Brain microvascular endothelial cell (primary cell): ENCODE data around the gene MYO1A.
"Not testable (repeated sequence)": the region's sequence is repeated elsewhere in the genome, so short reads cannot be mapped to it uniquely, and the experiment has no call there.

Experiments
- DNase-seq: peaks from one replicate; pipeline ENCODE4 v3.0.0-alpha.2; 2020
- H3K27ac ChIP-seq: fragments of 250-450 bp; sonication (Bioruptor Pico); 2 replicates; pipeline ENCODE4 v1.5.1; 2020; ENCODE audit warnings: mild to moderate bottlenecking, moderate library complexity
- H3K27me3 ChIP-seq: fragments of 250-450 bp; sonication (Bioruptor Pico); replicated peaks from 2 replicates; pipeline ENCODE4 v1.5.1; 2020; ENCODE audit warnings: mild to moderate bottlenecking
- H3K36me3 ChIP-seq: fragments of 250-450 bp; sonication (Bioruptor Pico); replicated peaks from 2 replicates; pipeline ENCODE4 v1.5.1; 2020; ENCODE audit warnings: mild to moderate bottlenecking
- H3K4me3 ChIP-seq: 2 replicates; pipeline ENCODE4 v1.5.1; 2011; ENCODE audit warnings: low read depth, mild to moderate bottlenecking, control low read depth, low read length, moderate library complexity
- CTCF ChIP-seq: IDR thresholded peaks from 2 replicates; pipeline ENCODE4 v1.5.1; 2011; ENCODE audit warnings: low read depth, mild to moderate bottlenecking, moderate library complexity, low read length, control low read depth, inconsistent platforms; ENCODE audit errors: missing control alignments
- in situ Hi-C: cut with HindIII; loops from 2 replicates; pipeline ENCODE4 v1.10.0; 2017; ENCODE audit warnings: low sequenced_read_pairs, low pct_ligation_motif_present

The MYO1A gene

GRCh38 chr12:56987551-56988053 lies 62.3 kb downstream of the MYO1A start:
- peak; percentile 57 for DNase-seq
- peak; percentile 99 for TF ChIP-seq CTCF
- Histone ChIP-seq H3K4me3 (no peak overlapping the region), H3K27me3 (no peaks in the 10 kb centered on the region), H3K36me3 (no peaks in the 10 kb centered on the region), H3K27ac (no peak overlapping the region)
- in situ Hi-C loops: loop anchor here (25.0 kb wide), 1 partner anchor 225 kb away; the partner anchor contains the start of genes HSD17B6 and PRIM1

GRCh38 chr12:56987011-56987410 lies 62.9 kb downstream of the MYO1A start:
- in situ Hi-C loops: loop anchor here (25.0 kb wide), 1 partner anchor 225 kb away; the partner anchor contains the start of genes HSD17B6 and PRIM1

GRCh38 chr12:56985714-56986113 lies 64.2 kb downstream of the MYO1A start:
- DNase-seq: peak; percentile 29
- not testable (repeated sequence) for H3K27ac ChIP-seq, H3K36me3 ChIP-seq, H3K27me3 ChIP-seq, H3K4me3 ChIP-seq
- in situ Hi-C loops: loop anchor here (25.0 kb wide), 1 partner anchor 223 kb away; the partner anchor contains the start of genes HSD17B6 and PRIM1

More at GRCh38 chr12:56987011-56987410, 62.9 kb downstream of the MYO1A start:
- H3K27me3 ChIP-seq: no peaks in the 10 kb centered on the region
- H3K4me3 ChIP-seq: no peak overlapping the region
- no peaks in the 10 kb centered on the region for H3K36me3 ChIP-seq
- H3K27ac ChIP-seq: no peak overlapping the region
- no peak for TF ChIP-seq CTCF
- no peak for DNase-seq

- Histone ChIP-seq H3K36me3 (no peaks in the 10 kb centered on the region), H3K27ac (no peak overlapping the region), H3K27me3 (no peaks in the 10 kb centered on the region), H3K4me3 (no peak overlapping the region)
- DNase-seq: no peak
- no peak for TF ChIP-seq CTCF
- in situ Hi-C loops: loop anchor here (25.0 kb wide), 1 partner anchor 221 kb away; the partner anchor contains the start of genes HSD17B6 and PRIM1
These were observed 66.5 kb downstream of the MYO1A start for GRCh38 chr12:56983386-56983785.

GRCh38 chr12:56982578-56983236 lies 67.2 kb downstream of the MYO1A start:
- H3K36me3 ChIP-seq, DNase-seq, H3K4me3 ChIP-seq, H3K27me3 ChIP-seq, H3K27ac ChIP-seq: not testable (repeated sequence)
- in situ Hi-C loops: loop anchor here (25.0 kb wide), 1 partner anchor 220 kb away; the partner anchor contains the start of genes HSD17B6 and PRIM1

GRCh38 chr12:56980941-56981530 lies 68.9 kb downstream of the MYO1A start:
- no peaks in the 10 kb centered on the region for H3K36me3 ChIP-seq
- DNase-seq: no peak
- no peaks in the 10 kb centered on the region for H3K27me3 ChIP-seq
- in situ Hi-C loops: loop anchor here (25.0 kb wide), 1 partner anchor 219 kb away; the partner anchor contains the start of genes HSD17B6 and PRIM1
- TF ChIP-seq CTCF: no peak
- H3K4me3 ChIP-seq: no peak overlapping the region
- no peak overlapping the region for H3K27ac ChIP-seq
